ENCODE data around the gene NOL3. TPM values are rescaled to one million over a fixed set of nuclear protein-coding genes. Genes with fewer than 3 reads are reported as not detected.

NOL3 gene
- total RNA-seq, 4 donors from 2014 or later: 17.1 to 60.4 (median 41.3) TPM

GRCh38 chr16:67181346-67181745 lies 11.0 kb downstream of the NOL3 start:
- no peak for DNase-seq (ENCODE audit: low spot score)
- peak; percentile 37 for ATAC-seq (ENCODE audit: low FRiP score)
- no peak for TF ChIP-seq CTCF (IDR thresholded peaks at IDR 0.05)

GRCh38 chr16:67182288-67182687 lies 11.9 kb downstream of the NOL3 start:
- no peak for ATAC-seq (ENCODE audit: low FRiP score)
- TF ChIP-seq CTCF (IDR thresholded peaks at IDR 0.05): no peak

GRCh38 chr16:67183284-67183626 lies 12.9 kb downstream of the NOL3 start:
- no peak for ATAC-seq (ENCODE audit: low FRiP score)
- no peak for TF ChIP-seq CTCF (IDR thresholded peaks at IDR 0.05)
- no peak for DNase-seq (ENCODE audit: low spot score)

More at GRCh38 chr16:67182288-67182687, 11.9 kb downstream of the NOL3 start:
- DNase-seq (ENCODE audit: low spot score): no peak

- DNase-seq (ENCODE audit: low spot score): peak; percentile 83
- peak; percentile 91 for ATAC-seq (ENCODE audit: low FRiP score)
- no peak for TF ChIP-seq CTCF (IDR thresholded peaks at IDR 0.05)
Observed at GRCh38 chr16:67183627-67184452, 13.5 kb downstream of the NOL3 start, which contains the start of gene MATCAP1. Gene MATCAP1 (minus strand): TSS chr16:67183963. CDS start chr16:67180610, 3,353 bp downstream.

GRCh38 chr16:67184453-67184994 lies 14.2 kb downstream of the NOL3 start:
- no peak for ATAC-seq (ENCODE audit: low FRiP score)
- no peak for TF ChIP-seq CTCF (IDR thresholded peaks at IDR 0.05)
- no peak for DNase-seq (ENCODE audit: low spot score)

- ATAC-seq (ENCODE audit: low FRiP score) (peak; percentile 47), DNase-seq (ENCODE audit: low spot score) (peak; percentile 92)
Observed at GRCh38 chr16:67184995-67185650, 14.8 kb downstream of the NOL3 start.

More at GRCh38 chr16:67184995-67185650, 14.8 kb downstream of the NOL3 start:
- peak in 1 of 3 donors; percentile 54 for TF ChIP-seq CTCF (IDR thresholded peaks at IDR 0.05)

Data from omental fat pad (tissue), 4 donors.